ENCODE results near the gene CCDC88B. TPM values are rescaled to one million over a fixed set of nuclear protein-coding genes. Genes with fewer than 3 reads are reported as not detected.

Gene CCDC88B
- total RNA-seq, 1 experiment from 2014 or later: 14.7 TPM

GRCh38 chr11:64321533-64321932 lies 18.5 kb upstream of the CCDC88B start:
- DNase-seq (ENCODE audit: low read depth, low spot score): no peak
- CTCF ChIA-PET: interaction anchor here (1.2 kb wide), 1 partner anchor 10 kb away, joined by 3 read pairs; no protein-coding TSS in a partner anchor
- intact Hi-C loops (cut with micrococcal nuclease): no loop called here
- ATAC-seq: no peak
- Histone ChIP-seq H3K9ac (ENCODE audit: low read length) (peak overlapping the region; percentile 26; the same call in 1 of the 2 replicates), H4K20me1 (ENCODE audit: insufficient read depth) (no peaks in the 10 kb centered on the region), H3K9me2 (ENCODE audit: insufficient read depth) (no peaks in the 10 kb centered on the region), H2AFZ (ENCODE audit: low read depth, low read length, poor library complexity, severe bottlenecking) (no peak overlapping the region), H3K36me3 (ENCODE audit: control insufficient read depth in 1 of 2, insufficient read depth in 2 of 2, low read length in 2 of 2) (peaks cover 0 to 7% of the 10 kb centered on the region in 2 experiments; a peak in 1 of 4 replicates), H3K4me1 (ENCODE audit: control insufficient read depth in 1 of 2, insufficient read depth in 2 of 2, low read length in 2 of 2) (peaks cover 17 to 48% of the 10 kb centered on the region in 2 experiments), H3K79me2 (ENCODE audit: insufficient read depth, low read length) (peaks cover 23% of the 10 kb centered on the region), H3K4me2 (ENCODE audit: low read length) (peak overlapping the region; percentile 18; the same call in 1 of the 2 replicates), H3K9me3 (ENCODE audit: control insufficient read depth in 1 of 2, insufficient read depth in 1 of 2, low read depth in 1 of 2, low read length in 2 of 2) (no peaks in the 10 kb centered on the region), H3K4me3 (replicated peaks in 1 of 2; ENCODE audit: low read depth in 1 of 2, low read length in 2 of 2) (no peak overlapping the region), H3K27ac (ENCODE audit: low read depth, low read length) (peak overlapping the region; percentile 46), H3K27me3 (ENCODE audit: insufficient read depth, low read length) (no peaks in the 10 kb centered on the region)
- TF ChIP-seq EZH2 (IDR thresholded peaks at IDR 0.05) (no peak), POLR2A (IDR thresholded peaks at IDR 0.05; ENCODE audit: borderline replicate concordance, extremely low read depth, insufficient read depth, insufficient read length) (no peak), JUND (IDR thresholded peaks at IDR 0.05) (no peak), ZNF274 (IDR thresholded peaks at IDR 0.05; ENCODE audit: low read depth, low read length) (no peak), SRF (IDR thresholded peaks at IDR 0.05; ENCODE audit: low read depth) (no peak), CTCF (IDR thresholded peaks at IDR 0.05 in 2 of 3, conservative IDR thresholded peaks at IDR 0.05 in 1 of 3; ENCODE audit: borderline replicate concordance in 1 of 3, insufficient read depth in 1 of 3, low read depth in 2 of 3, low read length in 2 of 3) (no peak)
- POLR2A ChIA-PET: interaction anchor here (1.0 kb wide), 1 partner anchor 9 kb away, joined by 3 read pairs; no protein-coding TSS in a partner anchor
- RAD21 ChIA-PET (ENCODE audit: low non-redundant PET in 1 of 2, low total read pairs in 2 of 2, uncharacterized antibody in 2 of 2, unreplicated experiment in 2 of 2): no interaction called here
- BruUV-seq (replicated peaks): no TSS peak

GRCh38 chr11:64322925-64323260 lies 17.1 kb upstream of the CCDC88B start:
- ChIA-PET POLR2A (interaction anchor here (1.0 to 1.5 kb wide), 2 partner anchors 7 to 9 kb away, joined by 3 to 9 read pairs; no protein-coding TSS in a partner anchor), RAD21 (ENCODE audit: low non-redundant PET in 1 of 2, low total read pairs in 2 of 2, uncharacterized antibody in 2 of 2, unreplicated experiment in 2 of 2) (interaction anchor here (1.2 to 1.4 kb wide), 2 partner anchors 9 kb away, joined by 3 read pairs; no protein-coding TSS in a partner anchor), CTCF (interaction anchor here (1.2 to 2.0 kb wide), 3 partner anchors 9 to 32 kb away, joined by 3 to 5 read pairs (median 5); no protein-coding TSS in a partner anchor)
- DNase-seq (ENCODE audit: low read depth, low spot score) (no peak), ATAC-seq (no peak)
- Histone ChIP-seq H3K9ac (ENCODE audit: low read length) (no peak overlapping the region), H3K27ac (ENCODE audit: low read depth, low read length) (no peak overlapping the region; the same call in 1 of the 2 replicates), H3K36me3 (ENCODE audit: control insufficient read depth in 1 of 2, insufficient read depth in 2 of 2, low read length in 2 of 2) (peaks cover 0 to 7% of the 10 kb centered on the region in 2 experiments; a peak in 1 of 4 replicates), H2AFZ (ENCODE audit: low read depth, low read length, poor library complexity, severe bottlenecking) (no peak overlapping the region), H3K4me3 (replicated peaks in 1 of 2; ENCODE audit: low read depth in 1 of 2, low read length in 2 of 2) (no peak overlapping the region), H3K4me2 (ENCODE audit: low read length) (peak overlapping the region; percentile 23; the same call in 1 of the 2 replicates), H3K9me3 (ENCODE audit: control insufficient read depth in 1 of 2, insufficient read depth in 1 of 2, low read depth in 1 of 2, low read length in 2 of 2) (no peaks in the 10 kb centered on the region), H3K4me1 (ENCODE audit: control insufficient read depth in 1 of 2, insufficient read depth in 2 of 2, low read length in 2 of 2) (peaks cover 17 to 44% of the 10 kb centered on the region in 2 experiments), H4K20me1 (ENCODE audit: insufficient read depth) (no peaks in the 10 kb centered on the region), H3K9me2 (ENCODE audit: insufficient read depth) (no peaks in the 10 kb centered on the region), H3K27me3 (ENCODE audit: insufficient read depth, low read length) (no peaks in the 10 kb centered on the region), H3K79me2 (ENCODE audit: insufficient read depth, low read length) (peaks cover 18% of the 10 kb centered on the region)
- BruUV-seq (replicated peaks): no TSS peak
- TF ChIP-seq SRF (IDR thresholded peaks at IDR 0.05; ENCODE audit: low read depth): no peak
- TF ChIP-seq RAD21 (IDR thresholded peaks at IDR 0.05; ENCODE audit: low read depth): no peak
- no peak for TF ChIP-seq SP1 (IDR thresholded peaks at IDR 0.05; ENCODE audit: low read depth)
- intact Hi-C loops (cut with micrococcal nuclease): no loop called here

Measured in HCT116 (cell line).